Left lung (tissue), 10 donors: ENCODE results near the gene UPF2. TPM values are rescaled to one million over a fixed set of nuclear protein-coding genes. Genes with fewer than 3 reads are reported as not detected.

Experiments used
- ATAC-seq: fragments of 200-7000 bp; cut with Tn5 transposase; one replicate; pipeline ENCODE4 v1.9.1; 2020; ENCODE audit warnings: moderate library complexity
- DNase-seq, 4 donors: peaks; one replicate each; pipeline ENCODE4 v3.0.0-alpha.2; 2013 to 2020
- H3K27ac ChIP-seq, 2 donors: fragments of 200-600 bp; sonication (generic) in 1 of 2; one replicate each; pipeline versions ENCODE4 v1.5.0 to v1.8.0; 2020 to 2021
- H3K27me3 ChIP-seq, 2 donors: fragments of 200-600 bp; sonication (generic) in 1 of 2; one replicate each; pipeline versions ENCODE4 v1.5.0 to v1.8.0; 2020 to 2021
- H3K36me3 ChIP-seq, 2 donors: fragments of 200-600 bp; sonication (generic) in 1 of 2; one replicate each; pipeline versions ENCODE4 v1.5.0 to v1.8.0; 2020 to 2021
- H3K4me1 ChIP-seq, 2 donors: fragments of 200-600 bp; one replicate each; pipeline ENCODE4 v1.8.0; 2021
- H3K4me3 ChIP-seq, 2 donors: fragments of 200-600 bp; sonication (generic) in 1 of 2; one replicate each; pipeline versions ENCODE4 v1.5.0 to v1.8.0; 2020 to 2021; ENCODE audit warnings: mild to moderate bottlenecking in 1 of 2
- H3K9me3 ChIP-seq, 2 donors: fragments of 200-600 bp; sonication (generic) in 1 of 2; one replicate each; pipeline versions ENCODE4 v1.5.0 to v1.8.0; 2020 to 2021
- intact Hi-C, 2 donors: fragments of 100-400 bp; cut with DNase I; formaldehyde crosslinking; loops; one replicate each; pipeline versions ENCODE4 v1.11.2 to v1.14.2; 2022
- polyA plus RNA-seq, 6 donors: library from polyadenylated mRNA; unstranded; fragments of 120-200 nt; gene quantifications; one replicate each; pipeline ENCODE4 v1.2.1, GENCODE V29; 2013; ENCODE audit not compliant: insufficient read length in 6 of 6
- total RNA-seq, 2 donors: library from RNA; stranded (reverse); fragmentation: NEBNext Ultra II Directional; extraction: Animal tissue kit (Norgen Biotek cat#: 25700); gene quantifications; one replicate each; pipeline ENCODE4 v1.2.1, GENCODE V29; 2021
- TF ChIP-seq, protein P1 (sequence below), 2 donors: fragments of 200-600 bp; sonication (generic) in 1 of 2; IDR thresholded peaks; one replicate each; pipeline versions ENCODE4 v1.5.0 to v1.8.0; 2021; ENCODE audit warnings: antibody characterized with exemption in 2 of 2
- donor health status: DM: no; HTN: yes; CAD: no.
- donor health status: DM: no; HTN: no; CAD: no.

Gene UPF2
- total and polyA plus RNA-seq, 8 donors: 14.5 to 44.3 (median 33.2) TPM

DNA sequence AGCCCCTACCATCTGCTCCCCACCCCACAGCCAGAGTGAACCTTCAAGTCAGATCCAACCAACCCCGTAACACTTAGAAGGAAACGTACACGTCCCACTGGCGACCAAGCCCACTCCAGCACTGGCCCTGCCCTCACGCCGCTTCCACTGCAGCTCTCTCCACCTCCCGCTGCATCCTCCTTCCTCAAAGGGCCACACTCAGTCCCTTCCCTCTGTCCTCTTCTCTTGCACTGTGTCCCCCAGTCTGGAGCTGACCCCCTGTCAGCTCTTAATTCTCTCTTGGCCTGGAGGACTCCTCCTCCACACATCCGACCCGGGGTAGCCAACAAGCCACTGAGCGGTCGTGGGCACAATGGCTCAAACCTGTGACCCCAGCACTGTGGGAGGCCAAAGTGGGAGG is 133.6 kb downstream of the UPF2 start:
- no peaks in the 10 kb centered on the region for H3K36me3 ChIP-seq
- H3K4me1 ChIP-seq: no peaks in the 10 kb centered on the region
- intact Hi-C loops: no loop called here
- ATAC-seq (no peak), DNase-seq (no peak)
- no peaks in the 10 kb centered on the region for H3K9me3 ChIP-seq
- TF ChIP-seq, protein P1, sequence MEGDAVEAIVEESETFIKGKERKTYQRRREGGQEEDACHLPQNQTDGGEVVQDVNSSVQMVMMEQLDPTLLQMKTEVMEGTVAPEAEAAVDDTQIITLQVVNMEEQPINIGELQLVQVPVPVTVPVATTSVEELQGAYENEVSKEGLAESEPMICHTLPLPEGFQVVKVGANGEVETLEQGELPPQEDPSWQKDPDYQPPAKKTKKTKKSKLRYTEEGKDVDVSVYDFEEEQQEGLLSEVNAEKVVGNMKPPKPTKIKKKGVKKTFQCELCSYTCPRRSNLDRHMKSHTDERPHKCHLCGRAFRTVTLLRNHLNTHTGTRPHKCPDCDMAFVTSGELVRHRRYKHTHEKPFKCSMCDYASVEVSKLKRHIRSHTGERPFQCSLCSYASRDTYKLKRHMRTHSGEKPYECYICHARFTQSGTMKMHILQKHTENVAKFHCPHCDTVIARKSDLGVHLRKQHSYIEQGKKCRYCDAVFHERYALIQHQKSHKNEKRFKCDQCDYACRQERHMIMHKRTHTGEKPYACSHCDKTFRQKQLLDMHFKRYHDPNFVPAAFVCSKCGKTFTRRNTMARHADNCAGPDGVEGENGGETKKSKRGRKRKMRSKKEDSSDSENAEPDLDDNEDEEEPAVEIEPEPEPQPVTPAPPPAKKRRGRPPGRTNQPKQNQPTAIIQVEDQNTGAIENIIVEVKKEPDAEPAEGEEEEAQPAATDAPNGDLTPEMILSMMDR (IDR thresholded peaks at IDR 0.05): no peak
- H3K27me3 ChIP-seq: no peaks in the 10 kb centered on the region
- H3K27ac ChIP-seq: no peak overlapping the region
- H3K4me3 ChIP-seq: no peak overlapping the region

DNA sequence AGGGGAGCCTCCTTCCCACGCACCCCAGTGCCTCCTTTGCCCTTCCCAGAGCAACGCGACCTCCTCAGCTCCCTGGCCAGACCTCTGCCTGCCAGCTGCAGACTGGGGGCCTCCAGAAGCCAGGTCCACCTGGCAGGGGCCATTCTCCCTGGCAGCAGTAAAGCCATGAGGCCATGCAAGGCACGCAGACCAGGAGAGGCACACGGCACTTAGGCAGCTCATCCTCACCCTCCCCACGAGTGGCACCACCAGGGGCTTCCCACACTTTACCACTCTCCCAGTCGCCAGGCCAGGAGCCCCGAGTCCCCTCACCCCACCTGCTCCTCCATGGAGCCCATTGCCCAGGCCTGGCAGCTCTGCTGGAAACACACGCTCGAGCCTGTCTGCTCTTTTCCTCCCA is 134.1 kb downstream of the UPF2 start:
- intact Hi-C loops: no loop called here
- TF ChIP-seq, protein P1 (IDR thresholded peaks at IDR 0.05): no peak
- no peak for ATAC-seq
- Histone ChIP-seq H3K4me3 (no peak overlapping the region), H3K36me3 (no peaks in the 10 kb centered on the region), H3K27ac (no peak overlapping the region), H3K27me3 (no peaks in the 10 kb centered on the region), H3K4me1 (no peaks in the 10 kb centered on the region), H3K9me3 (no peaks in the 10 kb centered on the region)
- no peak for DNase-seq

DNA sequence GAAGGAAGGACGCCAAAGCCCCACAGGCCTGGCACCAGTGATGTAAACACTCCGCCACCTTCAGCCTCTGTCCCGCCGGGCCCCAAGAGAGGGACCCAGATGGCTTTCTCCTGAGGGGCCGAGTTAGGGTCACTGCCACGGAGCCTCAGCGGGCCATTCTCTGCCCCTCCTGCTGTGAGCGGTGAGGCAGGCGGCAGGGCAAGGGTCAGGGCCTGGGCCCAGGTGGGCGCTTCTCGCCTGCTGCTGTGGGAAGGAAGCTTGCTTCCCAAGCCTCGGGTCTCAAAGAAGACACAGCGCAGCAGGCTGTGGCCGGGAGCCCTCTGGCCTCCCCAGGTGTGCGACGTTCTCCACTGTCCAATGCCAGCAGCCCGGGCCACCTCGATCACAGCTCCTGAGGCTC is 134.7 kb downstream of the UPF2 start:
- no peaks in the 10 kb centered on the region for H3K27me3 ChIP-seq
- ATAC-seq (no peak), DNase-seq (peak in 1 of 4 donors; percentile 72)
- H3K27ac ChIP-seq: no peak overlapping the region
- TF ChIP-seq, protein P1 (IDR thresholded peaks at IDR 0.05): no peak
- H3K4me1 ChIP-seq: no peaks in the 10 kb centered on the region
- no peaks in the 10 kb centered on the region for H3K36me3 ChIP-seq
- intact Hi-C loops: no loop called here
- H3K4me3 ChIP-seq: no peak overlapping the region
- no peaks in the 10 kb centered on the region for H3K9me3 ChIP-seq

DNA sequence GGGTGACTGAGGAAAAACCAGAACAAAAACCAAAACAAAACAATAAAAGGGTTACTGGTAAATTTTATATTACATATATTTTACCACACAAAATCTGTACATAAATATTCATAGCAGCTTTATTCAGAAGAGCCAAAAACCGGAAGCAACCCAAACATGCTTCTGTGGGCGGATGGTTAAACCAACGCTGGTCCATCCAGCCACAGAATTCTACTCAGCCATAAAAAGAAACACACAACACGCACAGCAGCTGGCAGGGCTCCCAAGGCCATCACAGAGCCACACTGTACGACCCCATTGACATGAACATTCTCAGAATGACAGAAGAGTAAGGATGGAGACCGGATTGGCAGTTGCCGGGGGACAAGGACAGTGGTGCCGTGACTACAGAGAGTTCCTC is 135.9 kb downstream of the UPF2 start:
- TF ChIP-seq, protein P1 (IDR thresholded peaks at IDR 0.05): no peak
- no peaks in the 10 kb centered on the region for H3K36me3 ChIP-seq
- no peaks in the 10 kb centered on the region for H3K27me3 ChIP-seq
- no peaks in the 10 kb centered on the region for H3K4me1 ChIP-seq
- intact Hi-C loops: no loop called here
- H3K27ac ChIP-seq: no peak overlapping the region
- no peaks in the 10 kb centered on the region for H3K9me3 ChIP-seq
- DNase-seq (peak in 1 of 4 donors; percentile 10), ATAC-seq (no peak)
- no peak overlapping the region for H3K4me3 ChIP-seq

DNA sequence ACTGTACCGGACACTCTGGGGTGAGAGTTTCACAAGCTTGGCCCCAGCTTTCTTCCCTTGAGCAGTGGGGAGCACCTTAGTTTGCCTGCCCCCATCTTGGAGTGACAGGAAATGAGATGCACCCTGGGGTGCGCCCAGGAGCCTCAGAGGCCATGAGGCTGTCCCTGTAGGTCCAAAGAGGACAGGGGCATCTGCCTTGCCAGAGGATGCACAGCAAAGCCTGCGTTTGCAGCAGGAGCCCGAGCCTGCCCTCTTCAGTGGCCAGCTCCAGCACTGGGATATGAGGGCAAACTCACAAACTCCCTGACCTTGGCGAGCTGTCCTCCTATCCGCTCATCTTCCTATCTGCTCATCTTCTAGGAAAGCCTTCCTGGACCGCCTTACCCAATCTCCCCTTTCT is 140.0 kb downstream of the UPF2 start:
- Histone ChIP-seq H3K27me3 (no peaks in the 10 kb centered on the region), H3K9me3 (no peaks in the 10 kb centered on the region), H3K27ac (no peak overlapping the region), H3K36me3 (no peaks in the 10 kb centered on the region), H3K4me3 (no peak overlapping the region), H3K4me1 (no peaks in the 10 kb centered on the region)
- intact Hi-C loops: no loop called here
- ATAC-seq (no peak), DNase-seq (peak in 1 of 4 donors; percentile 57)
- TF ChIP-seq, protein P1 (IDR thresholded peaks at IDR 0.05): no peak
